Suppressor macrophage (primary cell): ENCODE data around the gene RASGRP3.

Experiments
- DNase-seq, 4 experiments: peaks; one replicate each; pipeline ENCODE4 v3.0.0-alpha.2; 2020 to 2022

Gene RASGRP3

DNA sequence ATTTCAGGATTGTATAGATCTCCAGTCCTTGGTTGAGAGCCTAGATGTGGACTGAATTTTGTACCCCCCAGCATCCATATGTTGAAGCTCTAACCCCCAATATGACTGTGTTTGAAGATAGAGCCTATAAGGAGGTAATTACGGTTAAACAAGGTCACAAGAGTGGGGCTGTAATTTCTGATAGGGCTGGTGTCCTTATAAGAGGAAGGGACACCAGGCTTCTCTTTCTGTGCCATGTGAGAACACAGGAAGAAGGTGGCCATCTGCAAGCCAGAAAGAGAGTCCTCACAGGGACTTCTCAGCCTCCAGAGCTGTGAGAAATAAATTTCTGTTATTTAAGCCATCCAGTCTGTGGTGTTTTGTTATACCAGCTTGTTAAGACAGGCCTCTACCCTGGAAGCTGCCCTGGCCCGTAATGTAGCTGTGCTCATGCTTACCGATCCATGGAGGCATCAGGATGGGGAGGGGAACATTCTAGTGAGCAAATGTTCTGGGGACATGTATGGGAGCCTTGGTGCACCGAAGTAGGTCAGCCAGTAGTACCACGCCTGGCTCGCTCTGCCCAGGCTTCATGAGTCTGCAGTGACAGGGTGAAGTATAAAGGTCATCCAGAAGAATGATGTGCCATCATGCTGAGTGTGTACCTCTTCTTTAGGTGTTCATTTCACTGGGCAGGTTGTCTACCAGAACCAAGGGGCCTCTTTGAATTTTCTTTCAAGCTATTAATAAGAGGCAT, 16.1 kb downstream of the RASGRP3 start:
- DNase-seq: peak in 1 of 4 experiments; percentile 34

DNA sequence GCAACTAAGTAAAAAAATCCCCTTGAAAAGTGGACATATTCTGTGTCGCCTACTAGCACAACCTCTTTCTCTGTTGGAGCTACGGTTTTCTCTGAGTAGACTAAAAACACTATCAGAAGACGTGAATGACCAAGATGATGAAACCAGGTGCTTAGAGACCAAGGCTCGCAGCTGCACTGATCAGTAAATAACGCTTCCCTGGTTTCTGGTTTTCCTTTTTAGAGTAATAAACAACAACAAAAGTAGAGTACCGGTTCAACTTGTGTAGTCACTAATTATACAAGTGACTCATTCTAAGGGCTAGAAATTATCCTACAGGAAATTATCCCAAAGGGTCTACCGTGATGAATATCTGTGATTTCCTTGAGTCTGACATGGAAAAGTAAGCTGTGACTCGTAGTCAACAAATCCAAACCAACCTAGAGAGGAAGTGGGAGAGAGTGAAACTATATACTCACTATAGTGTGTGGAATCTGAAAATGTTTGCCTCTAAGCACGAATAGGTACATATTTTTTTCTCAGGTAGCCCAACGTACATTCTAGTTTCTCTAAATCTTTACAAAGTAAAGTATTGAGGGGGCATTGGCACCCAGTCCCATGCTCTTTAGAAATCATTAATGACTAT, 17.8 kb downstream of the RASGRP3 start:
- peak in 2 of 4 experiments; percentile 40 to 46 for DNase-seq

DNA sequence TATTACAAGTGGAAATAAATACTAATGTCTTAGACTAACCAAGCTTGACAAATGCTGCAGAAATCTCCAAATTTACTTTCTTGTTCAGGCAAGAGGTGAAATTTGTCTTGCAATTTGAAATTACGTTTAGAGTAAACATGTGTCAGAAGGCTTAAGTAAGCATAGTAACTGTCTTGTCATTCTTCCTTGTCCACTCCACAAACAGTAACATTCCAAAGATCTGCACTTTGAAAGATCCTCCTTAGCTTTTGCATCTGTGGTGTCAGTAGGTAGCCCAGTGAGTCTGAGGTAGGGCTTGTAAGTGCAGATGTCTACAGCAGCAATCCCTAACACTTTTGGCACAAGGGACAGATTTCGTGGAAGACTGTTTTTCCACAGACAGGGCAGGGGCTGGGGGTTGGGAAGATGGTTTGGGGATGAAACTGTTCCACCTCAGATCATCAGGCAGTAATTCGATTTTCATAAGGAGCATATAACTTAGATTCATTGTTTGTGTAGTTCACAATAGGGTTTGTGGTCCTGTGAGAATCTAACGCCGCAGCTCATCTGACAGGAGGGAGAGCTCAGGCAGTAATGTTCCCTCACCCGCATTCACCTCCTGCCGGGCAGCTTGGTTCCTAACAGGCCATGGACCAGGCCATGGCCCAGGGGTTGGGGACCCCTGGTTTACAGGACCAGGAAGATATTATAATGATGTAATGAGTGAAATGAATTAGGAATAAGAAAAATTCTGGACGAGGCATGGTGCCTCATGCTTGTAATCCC, 18.6 kb downstream of the RASGRP3 start:
- no peak for DNase-seq

DNA sequence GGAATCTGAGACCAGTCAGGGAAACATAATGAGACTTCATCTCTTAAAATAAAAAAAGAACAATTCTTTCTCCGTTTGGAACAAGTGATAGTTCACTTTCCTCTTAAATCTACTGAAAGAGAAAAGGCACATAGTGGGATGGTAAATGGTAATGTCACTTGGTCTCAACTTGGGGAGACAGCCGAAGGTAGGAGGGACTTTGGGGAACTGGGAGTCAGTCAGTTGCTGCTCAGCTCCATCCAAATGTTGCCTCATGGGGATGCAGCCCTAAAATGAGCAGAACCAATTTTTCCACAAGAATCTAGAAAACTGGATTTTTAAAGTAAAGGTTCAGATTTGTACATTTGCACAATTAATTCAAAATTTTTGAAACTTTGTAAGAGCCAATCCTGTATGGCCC, 19.2 kb downstream of the RASGRP3 start:
- no peak for DNase-seq

DNA sequence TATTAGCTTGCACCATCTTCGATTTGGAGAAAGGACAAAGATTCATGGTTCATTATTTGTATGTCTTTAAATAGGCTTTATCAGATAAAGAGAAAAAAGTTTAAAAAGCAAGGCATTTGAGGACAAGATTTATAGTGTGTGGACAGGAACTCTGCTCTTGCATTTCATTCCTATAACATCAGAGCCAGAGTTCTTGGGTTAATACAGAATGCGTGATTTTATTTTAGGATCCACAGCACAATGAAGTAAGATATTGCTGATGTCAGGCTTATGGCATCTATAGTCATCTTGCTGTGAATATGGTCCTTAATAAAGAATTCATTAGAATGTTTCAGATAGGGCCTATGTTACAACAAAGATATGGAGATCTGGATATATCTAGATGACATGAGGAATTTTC, 19.7 kb downstream of the RASGRP3 start:
- DNase-seq: no peak

DNA sequence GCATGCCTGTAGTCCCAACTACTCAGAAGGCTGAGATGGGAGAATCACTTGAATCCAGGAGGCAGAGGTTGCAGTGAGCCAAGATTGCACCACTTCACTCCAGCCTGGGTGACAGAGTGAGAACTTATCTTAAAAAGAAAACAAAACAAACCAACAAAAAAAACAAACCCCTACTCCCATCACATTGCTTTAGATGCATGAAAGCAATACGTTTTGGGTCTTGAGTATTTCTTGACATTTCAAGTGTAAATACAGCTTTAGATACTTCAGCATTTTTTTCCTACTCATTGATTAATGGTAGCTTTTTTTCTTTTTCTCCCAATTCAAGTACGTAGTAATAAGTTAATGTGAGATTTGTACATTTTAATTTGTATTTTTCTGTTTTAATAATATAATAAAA, 20.3 kb downstream of the RASGRP3 start:
- no peak for DNase-seq

DNA sequence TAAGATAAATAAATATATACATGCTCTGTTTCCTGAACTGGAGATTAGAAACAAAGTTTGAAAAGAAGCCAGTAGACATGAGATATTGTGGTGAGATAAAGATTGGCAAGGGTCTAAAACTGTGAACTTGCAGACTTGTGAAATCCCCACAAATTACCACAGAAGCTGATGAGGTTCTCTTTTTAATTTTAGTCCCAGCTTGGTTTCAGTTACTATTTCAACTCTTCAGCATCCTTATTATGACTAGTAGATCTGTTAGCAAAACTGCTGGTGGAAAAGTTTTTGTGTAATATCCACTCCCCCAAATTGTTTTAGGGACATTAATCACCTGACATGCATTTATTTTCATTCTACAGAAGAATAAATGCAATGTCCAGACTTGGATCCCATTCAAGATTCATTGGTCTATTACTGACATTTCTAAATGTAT, 20.8 kb downstream of the RASGRP3 start:
- peak in 3 of 4 experiments; percentile 23 to 63 (median 62) for DNase-seq

DNA sequence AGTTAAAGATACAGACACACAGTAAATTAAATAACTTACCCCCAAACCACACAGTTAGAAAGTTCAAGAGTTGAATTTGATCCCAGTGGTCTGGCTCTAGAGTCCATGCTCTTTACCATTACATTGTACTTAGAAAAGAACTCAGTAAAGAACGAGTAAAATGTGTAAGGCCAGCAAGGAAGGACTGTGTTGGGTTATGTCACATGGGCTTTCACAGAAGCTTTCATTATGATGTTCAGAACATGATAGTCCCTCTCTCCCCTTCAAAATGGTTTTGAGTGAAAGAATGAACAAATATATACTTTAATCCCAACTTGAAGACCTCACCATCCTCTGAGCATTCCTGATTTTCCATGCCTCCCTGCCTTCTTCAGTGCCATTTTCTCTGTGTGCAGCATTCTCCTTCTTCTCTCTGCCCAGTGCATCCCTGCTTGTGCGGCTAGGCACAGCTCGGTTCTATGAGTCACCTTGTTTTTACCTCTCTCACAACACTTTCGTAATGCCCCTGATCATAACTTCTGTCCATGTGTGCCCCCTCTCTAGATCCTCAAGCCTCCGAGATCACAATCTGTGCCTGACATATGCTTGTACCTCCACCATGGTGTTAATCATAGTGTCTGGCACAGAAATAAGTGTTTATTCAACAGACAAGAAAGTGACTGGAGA, 22.0 kb downstream of the RASGRP3 start:
- DNase-seq: no peak

DNA sequence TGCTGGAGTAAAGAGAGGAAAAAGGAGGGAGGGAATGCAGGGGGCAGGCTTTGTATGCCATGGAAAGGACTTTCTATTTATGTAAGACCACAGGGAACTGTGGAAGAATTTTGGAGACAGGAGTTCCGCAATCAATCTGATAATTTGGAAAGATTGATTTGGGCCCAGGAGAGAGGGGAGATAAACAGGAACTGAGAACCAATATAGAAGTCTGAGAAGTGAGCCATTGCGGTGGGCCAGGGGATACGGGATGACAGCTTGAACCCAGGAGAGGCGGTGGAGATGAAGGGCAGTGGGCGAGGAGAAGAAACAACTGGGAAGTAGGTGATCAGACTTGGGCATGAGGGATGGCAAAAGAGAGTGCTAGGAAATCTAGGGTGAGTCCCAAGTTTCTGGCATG, 23.7 kb downstream of the RASGRP3 start:
- DNase-seq: no peak

DNA sequence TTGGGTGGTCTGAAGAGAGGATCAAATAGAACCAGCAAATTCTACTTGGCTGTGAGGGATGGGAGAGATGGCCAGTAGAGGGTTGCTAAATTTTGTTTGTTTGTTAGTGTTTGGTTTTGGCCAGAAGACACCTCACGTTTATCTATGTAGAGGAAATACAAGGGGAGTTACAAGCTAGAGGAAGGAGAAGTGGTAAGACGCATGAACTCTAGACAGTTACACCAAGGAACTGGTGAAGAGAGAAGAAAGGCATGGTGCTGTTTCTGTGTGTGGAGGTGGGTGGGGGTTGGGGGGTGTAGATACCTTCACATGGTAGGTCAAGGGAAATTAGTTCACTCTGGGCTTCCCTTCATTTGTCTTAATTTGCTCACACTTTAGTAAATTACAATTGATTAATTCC, 25.6 kb downstream of the RASGRP3 start:
- DNase-seq: peak in 2 of 4 experiments; percentile 36 to 41

DNA sequence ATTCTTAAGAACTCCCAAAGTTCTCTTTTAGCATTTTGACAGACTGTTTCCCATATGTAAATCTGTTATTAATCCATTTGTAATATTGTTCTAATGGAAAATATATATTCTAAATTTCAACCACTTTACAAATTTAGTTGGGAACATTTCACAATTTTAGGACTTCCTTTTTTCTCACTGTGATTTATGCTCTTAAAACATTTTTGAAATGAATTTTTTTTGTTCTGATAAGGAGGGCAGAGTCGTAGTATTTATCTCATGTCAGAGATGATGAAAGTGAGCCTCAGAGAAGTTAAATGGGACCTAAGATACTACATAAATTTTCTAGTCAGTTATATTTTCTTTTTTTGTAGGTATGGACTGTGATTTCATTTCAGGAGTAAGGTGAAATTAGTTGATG, 26.6 kb downstream of the RASGRP3 start:
- DNase-seq: peak in 1 of 4 experiments; percentile 33

DNA sequence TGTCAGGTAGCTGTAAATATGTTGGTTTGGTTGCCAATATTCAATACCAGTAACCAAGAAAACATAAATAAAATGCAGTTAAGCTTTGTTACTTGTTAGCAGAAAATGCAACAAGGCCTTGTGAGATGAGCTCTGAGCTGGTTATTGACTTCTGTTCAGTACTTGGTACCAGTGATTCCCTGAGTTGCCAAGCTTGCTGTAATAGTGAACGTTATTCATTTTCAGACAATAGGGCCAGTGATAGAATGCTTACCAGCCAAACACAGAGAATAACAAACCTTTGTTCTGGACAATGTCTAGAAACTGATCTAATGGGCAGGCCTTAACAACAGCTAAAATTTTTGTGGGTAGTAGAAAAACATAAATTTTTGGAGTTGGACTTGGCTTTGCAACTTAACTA, 29.5 kb downstream of the RASGRP3 start:
- no peak for DNase-seq

DNA sequence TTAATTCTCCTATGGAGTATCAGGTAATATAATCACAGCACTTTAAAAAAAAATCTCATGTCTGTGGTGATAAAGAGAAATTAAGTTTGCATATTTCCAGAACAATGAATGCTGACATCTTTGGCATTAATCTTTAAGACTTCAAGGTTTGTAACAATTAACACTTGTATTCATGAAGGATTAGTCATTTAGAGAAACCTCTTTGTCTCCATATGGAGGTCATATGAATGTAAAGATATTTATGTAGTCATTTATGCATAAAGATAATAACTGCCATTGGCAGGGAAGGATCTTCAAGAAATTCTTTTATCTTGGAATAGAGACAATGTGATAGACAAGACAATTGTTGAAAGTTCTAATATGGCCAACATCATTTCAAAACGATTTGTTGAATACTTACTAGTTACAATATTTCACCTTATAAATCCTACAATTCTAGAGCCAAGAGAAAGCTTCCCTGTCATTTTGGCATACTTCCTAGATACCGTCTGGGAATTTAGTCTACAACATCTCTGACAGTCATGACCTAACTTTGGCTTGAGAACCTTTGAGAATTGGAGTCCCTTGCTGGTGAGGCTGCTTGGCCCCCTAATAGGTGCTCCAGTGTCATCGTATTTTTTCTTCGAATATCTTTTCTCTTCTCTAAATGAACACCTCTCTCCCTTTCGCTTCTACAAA, 33.6 kb downstream of the RASGRP3 start:
- DNase-seq: no peak

DNA sequence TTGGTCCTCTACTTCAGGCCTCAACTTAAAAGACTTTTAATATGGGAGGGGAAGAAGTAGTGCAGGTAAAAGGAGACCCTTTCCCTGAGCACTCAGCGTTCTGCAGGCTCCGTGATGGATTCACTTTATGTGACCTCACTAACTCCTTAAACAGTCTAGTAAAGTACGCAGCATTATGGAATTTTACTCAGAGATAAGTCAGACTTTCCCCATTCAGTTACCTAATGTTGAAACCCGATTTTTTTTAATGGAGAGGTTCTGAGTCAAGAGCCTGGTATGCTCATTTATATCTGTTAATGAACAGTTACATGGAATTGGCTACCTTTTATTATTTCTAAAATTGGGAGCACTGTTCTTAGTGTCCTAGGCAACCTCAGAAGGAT, 34.1 kb downstream of the RASGRP3 start:
- DNase-seq: no peak

DNA sequence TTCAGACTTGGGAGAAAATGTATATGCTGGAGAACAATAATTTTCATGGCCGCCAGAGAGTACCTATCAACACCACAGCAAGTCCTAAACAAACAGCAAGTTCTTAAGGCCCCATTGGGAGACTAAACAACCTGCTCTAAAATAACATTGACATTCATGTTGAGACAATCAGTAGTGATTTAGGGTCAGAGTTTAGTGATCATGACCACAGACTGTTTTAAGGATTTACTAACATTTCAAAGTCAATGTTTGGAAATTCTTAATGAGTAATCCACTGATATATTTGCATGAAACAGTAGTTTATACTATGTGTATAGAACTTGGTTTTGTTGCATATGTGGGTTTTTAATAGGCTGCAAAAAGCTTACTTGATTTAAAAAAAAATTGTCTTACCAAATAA, 34.7 kb downstream of the RASGRP3 start:
- DNase-seq: no peak

DNA sequence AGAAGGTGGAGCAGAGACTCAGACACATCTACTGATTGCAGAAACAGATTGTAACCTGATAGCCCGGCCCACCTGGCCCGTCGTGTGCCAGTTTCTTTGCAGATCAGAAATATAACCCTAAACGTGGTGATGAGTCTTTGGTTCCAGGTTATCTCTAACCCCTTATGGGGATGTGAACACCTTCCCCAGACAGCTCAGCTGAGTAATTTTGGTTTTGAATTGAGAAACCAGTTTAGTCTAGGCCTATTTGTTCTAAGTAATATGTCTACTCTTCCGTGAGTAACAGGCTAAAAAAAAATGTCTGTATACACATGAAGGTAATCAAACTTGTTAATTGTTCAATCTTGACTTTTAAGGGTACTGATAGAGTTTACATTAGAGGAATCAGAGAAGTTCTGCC, 35.7 kb downstream of the RASGRP3 start:
- no peak for DNase-seq

DNA sequence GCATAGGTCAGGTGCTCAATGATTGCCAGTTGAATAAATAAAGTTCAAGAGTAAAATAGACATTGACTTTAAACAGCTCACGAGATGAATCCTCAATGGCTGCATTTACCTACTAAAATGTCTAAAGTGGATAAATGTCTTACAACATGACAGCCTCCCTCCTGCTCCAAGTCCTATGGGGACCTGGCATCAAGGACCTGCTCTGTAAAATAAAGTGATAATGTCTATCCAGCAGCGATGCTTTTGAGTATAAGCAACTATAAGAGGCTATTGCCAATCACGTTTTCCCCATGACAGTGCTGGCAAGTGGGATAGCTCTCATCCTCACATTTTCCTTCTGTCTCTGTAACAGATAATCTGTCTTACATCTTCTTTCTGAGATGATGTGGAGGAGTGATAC, 37.0 kb downstream of the RASGRP3 start:
- DNase-seq: no peak

DNA sequence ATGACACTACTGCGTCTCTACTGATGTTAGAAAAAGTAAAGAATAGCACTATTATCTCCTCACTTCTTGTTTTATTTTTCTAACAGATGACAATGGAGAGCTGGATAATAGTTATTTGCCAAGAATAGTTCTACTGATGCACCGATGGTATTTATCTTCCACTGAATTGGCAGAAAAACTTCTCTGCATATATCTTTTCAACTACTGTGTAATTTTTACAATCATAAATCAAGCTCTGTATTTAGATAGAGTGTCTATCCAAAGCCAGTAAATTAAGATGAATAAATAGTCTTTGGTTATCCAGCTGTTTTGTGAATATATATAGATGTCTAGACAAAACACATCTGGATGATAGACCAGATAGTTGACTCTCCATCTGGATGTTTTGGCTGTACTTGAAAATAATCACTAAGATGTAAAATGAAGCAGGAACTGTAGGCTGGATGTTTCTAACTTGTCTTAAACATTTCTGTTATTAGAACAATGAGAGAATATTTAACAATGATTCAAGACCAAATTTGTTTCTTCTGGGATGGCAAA, 40.1 kb downstream of the RASGRP3 start:
- no peak for DNase-seq

DNA sequence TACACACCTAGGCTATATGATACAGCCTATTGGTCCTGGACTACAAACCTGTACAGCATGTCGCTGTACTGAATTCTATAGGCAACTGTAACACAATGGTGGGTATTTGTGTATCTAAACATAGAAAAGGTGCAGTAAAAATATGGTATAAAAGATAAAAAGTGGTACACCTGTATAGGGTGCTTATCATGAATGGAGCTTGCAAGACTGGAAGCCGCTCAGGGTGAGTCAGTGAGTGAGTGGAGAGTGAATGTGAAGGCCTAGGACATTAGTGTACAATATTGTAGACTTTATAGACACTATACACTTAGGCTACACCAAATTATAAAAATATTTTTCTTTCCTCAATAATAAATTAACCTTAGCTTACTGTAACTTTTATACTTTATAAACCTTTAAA, 41.8 kb downstream of the RASGRP3 start:
- no peak for DNase-seq

DNA sequence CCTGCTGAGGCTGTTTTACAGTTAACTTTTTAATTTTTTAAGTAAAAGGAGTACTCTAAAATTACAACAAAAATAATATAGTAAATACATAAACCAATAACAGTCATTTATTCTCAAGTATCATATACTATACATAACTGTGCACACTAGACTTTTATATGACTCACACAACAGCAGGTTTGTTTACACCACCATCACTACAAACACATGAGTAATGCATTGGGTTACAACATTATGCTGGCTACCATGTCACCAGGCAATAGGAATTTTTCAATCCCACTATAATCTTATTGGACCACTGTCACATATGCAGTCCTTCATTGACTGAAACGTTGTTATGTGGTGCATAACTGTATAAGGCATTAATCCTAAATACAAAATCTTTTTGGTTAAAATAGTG, 42.5 kb downstream of the RASGRP3 start:
- DNase-seq: peak in 1 of 4 experiments; percentile 28

DNA sequence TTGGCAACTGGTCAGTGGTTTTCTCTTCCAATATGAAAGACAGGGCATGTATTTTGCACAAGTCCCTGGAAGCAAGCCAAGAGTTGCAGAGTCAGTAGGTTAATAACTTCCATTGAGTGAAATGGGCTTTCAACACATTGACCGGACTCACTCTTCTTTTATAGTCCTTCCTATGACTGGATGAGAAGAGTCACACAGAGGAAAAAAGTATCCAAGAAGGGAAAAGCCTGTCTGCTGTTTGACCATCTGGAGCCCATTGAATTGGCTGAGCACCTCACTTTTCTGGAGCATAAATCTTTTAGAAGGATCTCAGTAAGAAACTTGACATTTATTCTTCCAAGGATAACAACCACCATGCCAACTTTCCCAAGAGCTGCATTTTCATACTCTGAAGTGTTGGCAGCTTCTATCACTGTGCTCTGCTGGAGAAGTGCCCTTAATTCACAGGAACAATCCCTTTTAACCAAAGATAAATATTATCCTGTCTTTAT, 45.4 kb downstream of the RASGRP3 start:
- no peak for DNase-seq

DNA sequence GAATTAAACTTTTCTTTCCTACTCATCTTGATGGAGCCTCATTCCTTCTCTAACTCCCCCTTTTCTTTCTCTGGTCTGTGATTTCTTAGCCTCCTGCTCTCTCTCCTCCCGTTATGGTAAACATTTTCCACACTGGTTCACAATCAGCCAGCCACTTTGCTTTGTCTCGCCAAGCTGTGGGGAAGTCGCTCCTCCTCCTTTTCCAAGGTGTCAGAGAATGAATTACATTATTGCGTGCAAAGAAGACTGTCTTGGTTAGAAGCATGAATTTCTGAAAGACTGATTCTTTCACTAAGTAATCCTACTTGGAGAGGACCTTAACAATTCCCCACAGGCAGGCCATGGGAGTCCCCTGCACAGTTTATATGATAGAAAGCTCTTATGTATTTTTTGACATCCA, 46.1 kb downstream of the RASGRP3 start:
- DNase-seq: no peak
